ENCODE data around the gene DGCR2.
"Not testable (repeated sequence)": the region's sequence is repeated elsewhere in the genome, so short reads cannot be mapped to it uniquely, and the experiment has no call there.

The DGCR2 gene

DNA sequence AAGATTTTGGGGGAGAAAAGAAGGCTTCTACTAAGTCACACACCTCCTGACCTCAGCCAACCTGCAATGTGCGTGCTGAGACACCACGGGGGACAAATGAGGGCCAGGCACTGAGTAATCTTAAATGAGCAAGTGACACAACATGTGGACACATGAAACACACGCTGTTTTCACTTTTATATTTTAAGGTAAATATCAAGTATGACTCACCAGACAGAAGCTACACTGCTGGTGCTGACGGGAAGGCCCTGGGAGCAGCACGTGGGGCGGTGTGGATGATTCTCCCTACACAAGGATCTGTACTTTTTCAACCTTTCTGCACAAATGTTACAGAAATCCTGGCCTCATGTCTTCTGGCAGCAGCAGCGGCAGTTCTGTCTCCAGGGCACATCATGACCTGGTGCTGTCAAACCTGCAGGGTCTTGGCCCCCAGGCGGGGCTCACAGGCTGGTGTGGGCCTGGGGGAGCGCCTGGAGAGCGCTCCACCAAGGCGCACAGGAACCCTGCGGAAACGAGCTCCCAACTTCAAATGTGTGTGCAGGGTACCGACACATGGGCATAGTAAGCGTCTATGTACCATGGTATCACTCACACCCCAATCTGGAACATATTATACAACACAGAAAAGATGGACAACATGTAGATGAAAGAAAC lies 61.7 kb downstream of the DGCR2 start:
- no peak for DNase-seq (ENCODE audit: low read depth)

DNA sequence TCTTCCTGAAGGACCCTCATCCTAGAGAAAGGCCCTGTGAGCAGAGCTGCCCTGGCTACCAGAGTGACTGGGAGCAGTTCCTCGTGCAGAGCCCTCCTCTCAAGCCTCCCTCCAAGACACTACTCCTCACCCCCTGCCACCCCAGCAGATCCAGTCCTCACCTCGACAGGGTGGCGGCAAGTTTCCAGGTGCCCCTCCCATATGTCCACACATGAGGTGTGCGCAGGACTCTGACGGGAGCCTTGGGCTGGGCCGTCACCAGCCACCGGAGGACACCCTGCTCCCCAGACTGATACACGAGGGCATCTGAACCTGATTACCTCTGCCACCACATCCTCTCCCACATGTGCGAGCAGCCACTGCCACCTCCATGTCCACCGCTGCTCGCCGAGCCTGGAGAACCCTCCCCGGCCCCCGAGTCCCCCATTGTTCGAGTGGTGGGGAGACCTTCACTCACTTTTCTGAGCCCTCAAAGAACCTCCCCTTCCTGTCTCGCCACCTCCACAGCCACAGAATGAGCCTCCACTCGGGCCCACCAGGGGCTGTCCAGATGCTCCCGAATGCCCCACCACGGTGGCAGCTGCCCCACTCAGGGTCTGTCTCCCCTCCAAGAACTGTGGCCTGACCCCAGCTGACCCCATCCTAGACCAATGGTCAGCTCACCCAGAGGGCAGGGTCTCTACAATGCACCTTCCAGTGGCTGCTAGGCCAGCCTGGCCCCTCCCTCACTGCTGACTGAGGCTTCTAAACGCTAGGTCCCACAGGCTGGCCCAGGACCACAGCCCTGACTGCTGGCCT lies 62.5 kb downstream of the DGCR2 start:
- DNase-seq (ENCODE audit: low read depth) = no peak

DNA sequence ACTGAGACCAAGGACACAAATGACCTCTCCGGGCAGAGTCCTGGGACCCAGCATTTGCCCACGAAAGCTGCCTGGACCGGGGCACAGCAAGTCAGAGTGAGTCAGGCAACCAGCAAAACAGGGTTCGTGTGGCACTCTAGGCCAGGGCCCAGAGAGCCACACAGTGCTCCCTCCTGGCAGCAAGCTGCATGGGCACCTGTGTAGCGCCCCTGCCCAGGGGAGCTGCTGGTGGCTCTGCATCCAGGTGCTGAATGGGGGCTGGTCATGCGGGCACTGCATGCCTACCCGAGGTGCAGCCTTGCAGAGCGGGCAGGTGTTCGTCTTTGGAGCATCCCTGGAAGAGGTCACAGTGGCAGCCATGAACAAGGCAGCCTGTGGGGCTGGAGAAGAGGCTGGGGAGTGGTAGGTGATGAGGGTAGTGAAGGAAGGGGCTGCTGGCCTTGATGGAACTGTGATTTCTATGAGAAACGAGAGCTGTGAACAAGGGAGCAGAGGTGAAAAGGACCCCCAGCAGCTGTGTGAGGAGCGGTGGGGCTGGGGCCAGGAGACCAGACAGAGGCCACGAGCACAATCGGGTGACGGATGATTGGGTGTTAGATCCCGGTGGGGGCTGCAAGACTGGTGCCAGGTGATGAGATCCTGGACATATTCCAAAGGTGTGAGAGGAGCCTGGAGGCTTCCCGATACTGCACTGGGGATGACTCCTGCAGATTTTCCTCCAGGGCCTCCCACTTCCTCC lies 63.3 kb downstream of the DGCR2 start:
- DNase-seq (ENCODE audit: low read depth) = no peak

DNA sequence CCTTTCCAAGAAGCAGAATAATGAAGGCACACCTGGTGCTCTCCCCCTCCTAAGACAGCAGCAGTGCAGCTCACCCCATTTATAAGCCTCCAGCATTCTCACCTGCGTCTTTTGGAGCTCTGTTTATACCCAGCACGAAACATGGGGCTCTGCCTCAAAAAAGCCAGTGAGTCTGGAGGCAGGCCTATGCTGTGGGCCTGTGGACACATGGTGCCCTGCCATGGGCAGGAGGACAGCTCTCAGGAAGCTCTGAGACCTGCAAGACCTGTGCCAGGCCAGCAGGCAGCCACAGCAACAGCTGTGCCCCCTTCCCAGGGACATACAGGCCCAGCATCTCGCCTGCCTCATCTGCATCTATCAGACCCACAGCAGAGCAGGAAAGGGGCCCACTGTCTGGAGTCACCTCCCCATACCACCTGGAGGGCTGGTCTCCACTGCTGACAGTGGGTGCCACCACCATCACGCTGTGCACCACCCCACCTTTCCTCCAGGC lies 64.2 kb downstream of the DGCR2 start:
- no peak for DNase-seq (ENCODE audit: low read depth)

DNA sequence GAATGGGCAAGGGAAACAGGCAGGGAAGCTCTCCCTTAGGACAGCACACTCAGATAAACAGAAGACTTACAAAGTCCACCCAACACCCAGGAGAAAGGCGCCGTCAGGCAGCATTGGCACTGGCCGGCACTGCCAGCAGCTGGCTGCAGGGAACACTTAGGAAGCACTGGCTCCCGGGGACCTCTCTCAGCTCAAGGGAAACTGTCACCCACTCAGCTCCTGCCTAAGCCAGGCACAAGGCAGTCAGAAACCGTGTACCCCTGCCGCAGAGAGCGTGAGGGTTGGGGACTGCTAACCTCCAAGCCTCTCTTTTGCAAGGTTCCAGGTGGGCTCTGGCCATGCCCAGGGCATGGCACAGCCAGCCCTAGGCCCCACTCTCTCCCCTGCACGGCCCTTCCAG lies 64.7 kb downstream of the DGCR2 start:
- DNase-seq (ENCODE audit: low read depth) = no peak

DNA sequence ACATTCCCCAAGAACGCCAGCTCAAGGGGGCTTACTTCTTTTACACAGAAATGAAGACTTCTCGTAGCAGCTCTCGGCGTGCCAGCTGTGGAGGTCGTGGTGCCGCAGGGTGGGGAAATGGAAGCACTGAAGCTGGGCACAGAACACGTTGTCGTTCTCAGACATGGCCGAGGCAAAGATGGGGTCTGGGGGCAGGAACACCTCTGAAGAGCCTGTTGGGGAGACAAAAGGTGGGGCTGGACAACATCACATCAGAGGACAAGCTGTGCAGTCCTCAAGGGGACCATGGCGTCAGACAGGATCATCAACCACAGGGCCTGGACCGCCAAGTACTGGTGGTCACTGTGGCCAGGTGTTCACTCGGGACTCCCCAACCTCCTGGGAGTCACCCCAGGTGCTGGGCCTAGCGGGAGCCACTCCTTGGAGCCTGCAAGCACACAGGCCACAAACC lies 65.2 kb downstream of the DGCR2 start:
- DNase-seq (ENCODE audit: low read depth) = no peak

- DNase-seq (ENCODE audit: low read depth) = no peak
Observed at GRCh38 chr22:19055801-19056200, 66.4 kb downstream of the DGCR2 start.

GRCh38 chr22:19052941-19053541 lies 69.2 kb downstream of the DGCR2 start:
- DNase-seq (ENCODE audit: low read depth) = no peak

DNA sequence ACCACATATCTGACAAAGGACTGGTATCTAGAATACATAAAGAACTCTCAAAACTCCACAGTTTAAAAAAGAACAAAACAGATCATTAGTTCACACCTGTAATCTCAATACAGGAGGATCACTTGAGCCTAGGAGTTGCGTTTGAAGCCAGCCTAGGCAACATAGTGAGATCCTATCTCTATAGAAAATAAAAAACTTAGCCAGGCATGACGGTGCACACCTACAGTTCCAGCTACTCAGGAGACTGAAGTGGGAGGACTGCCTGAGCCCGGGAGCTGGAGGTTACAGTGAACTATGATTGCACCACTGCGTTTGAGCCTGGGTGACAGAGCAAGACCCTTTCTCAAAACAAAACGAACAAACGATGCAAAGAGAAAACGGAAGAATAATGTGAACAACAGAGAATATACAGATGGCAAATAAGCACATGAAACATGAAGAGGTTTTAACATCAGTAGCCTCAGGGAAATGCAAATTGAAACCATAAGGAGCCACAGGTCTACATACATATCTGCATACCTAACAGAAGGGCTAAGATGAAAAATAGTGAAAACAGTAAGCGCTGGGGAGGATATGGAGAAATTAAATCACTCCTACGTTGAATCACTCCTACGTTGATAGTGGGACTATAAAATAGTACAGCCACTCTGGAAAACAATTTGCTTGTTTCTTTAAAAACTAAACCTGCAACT lies 70.7 kb downstream of the DGCR2 start:
- DNase-seq (ENCODE audit: low read depth) = no peak

GRCh38 chr22:19050847-19051246 lies 71.4 kb downstream of the DGCR2 start:
- DNase-seq (ENCODE audit: low read depth) = not testable (repeated sequence)

- DNase-seq (ENCODE audit: low read depth) = no peak
Observed at GRCh38 chr22:19050117-19050516, 72.1 kb downstream of the DGCR2 start.

DNA sequence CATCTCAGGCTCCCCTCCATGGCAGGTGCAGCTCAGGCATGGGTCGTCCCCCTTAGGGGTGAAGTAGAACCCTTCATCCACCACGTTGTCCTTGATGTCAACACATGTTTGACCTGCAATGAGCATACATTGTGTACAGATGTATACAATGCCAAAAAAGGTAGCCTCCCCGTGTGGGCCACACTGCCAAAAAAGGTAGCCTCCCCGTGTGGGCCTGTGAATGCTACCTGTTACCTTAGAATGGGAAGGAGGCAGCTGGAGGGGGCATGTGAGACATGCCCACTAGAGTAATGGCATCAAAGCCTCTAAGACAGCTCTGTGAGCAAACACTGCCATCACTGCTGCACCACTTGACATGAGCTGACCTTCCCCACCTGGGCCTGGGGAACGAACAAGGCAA lies 73.7 kb downstream of the DGCR2 start:
- DNase-seq (ENCODE audit: low read depth) = no peak

DNA sequence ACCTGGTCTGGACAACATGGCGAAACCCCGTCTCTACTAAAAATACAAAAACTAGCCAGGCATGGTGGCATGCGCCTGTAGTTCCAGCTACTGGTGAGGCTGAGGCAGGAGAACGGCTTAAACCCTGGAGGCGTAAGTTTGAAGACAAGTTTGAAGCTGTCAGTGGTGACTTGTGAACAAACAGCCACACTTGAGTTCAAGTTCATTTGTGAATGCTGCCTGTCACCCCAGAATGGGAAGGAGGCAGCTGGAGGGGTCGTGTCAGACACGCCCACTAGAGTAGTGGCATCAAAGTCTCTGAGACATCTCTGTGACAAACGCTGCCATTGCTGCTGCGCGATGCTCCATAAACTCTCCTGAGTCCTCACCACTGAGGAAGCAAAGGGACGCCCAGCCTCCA lies 74.2 kb downstream of the DGCR2 start:
- no peak for DNase-seq (ENCODE audit: low read depth)

- DNase-seq (ENCODE audit: low read depth) = no peak
Observed at GRCh38 chr22:19046719-19047609, 75.2 kb downstream of the DGCR2 start.

DNA sequence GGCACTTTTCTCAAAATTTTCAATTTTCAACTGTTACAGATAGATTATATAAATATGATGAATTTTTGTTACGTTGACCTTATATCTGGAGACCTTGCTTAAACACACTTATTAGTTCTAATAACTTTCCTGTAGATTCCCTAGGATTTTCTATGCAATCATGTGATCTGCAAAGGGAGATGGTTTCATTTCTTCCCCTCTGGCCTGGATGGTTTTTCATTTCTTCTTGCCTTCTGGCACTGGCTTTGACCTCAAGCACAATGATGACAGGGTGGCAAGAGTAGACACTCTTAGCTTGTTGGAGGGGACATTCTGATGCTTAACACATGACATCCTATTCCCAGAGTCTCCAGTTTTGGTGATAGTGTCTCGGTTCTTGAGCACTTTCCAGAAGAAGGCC lies 75.9 kb downstream of the DGCR2 start:
- DNase-seq (ENCODE audit: low read depth) = no peak

- DNase-seq (ENCODE audit: low read depth) = no peak
Observed at GRCh38 chr22:19045094-19045493, 77.1 kb downstream of the DGCR2 start.

GRCh38 chr22:19044381-19044780 lies 77.8 kb downstream of the DGCR2 start:
- DNase-seq (ENCODE audit: low read depth) = no peak

DNA sequence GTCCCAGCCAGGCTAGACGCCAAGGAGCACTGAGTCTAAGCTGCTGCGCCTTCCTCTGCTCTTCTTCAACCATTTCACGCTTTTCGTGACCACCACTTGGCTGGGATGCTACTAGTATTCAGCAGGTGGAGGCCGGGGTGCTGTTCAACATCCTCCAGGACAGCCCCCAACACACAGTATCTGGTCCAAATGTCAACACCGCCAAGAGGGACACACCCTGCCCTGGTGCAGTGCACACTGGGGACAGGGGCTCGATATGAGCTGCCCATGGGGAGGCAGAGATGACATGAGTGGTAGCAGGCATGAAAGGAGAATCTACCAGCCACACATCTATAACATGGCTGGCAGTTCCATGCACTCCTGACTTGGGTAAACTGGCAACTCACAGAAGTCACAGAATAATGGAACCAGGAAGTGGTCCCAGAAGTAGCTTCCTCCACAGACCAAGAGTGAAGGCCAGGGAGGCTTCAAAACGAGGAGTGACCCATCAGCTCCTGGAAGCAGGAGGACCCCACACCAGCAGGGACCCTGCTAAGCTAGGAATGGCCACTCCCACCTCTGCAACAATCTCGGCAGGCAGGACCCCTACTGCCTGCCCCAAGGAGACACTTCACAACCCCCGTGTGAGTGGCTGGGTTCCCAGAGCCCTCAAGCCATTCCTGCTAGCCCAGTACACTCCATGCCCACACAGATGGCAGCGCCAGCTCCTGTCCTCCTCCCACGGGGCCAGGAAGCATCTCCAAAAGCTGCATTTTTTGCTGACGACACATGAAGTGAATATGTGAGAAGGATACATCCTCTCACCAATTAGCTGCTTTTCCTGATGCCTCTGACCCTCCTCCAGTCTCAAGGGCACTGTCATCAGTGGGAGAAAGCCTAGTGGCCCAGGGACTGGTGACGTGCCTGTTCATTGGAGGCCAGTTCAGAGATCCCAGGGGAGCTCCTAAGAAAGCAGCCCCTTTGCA lies 78.8 kb downstream of the DGCR2 start:
- no peak for DNase-seq (ENCODE audit: low read depth)

DNA sequence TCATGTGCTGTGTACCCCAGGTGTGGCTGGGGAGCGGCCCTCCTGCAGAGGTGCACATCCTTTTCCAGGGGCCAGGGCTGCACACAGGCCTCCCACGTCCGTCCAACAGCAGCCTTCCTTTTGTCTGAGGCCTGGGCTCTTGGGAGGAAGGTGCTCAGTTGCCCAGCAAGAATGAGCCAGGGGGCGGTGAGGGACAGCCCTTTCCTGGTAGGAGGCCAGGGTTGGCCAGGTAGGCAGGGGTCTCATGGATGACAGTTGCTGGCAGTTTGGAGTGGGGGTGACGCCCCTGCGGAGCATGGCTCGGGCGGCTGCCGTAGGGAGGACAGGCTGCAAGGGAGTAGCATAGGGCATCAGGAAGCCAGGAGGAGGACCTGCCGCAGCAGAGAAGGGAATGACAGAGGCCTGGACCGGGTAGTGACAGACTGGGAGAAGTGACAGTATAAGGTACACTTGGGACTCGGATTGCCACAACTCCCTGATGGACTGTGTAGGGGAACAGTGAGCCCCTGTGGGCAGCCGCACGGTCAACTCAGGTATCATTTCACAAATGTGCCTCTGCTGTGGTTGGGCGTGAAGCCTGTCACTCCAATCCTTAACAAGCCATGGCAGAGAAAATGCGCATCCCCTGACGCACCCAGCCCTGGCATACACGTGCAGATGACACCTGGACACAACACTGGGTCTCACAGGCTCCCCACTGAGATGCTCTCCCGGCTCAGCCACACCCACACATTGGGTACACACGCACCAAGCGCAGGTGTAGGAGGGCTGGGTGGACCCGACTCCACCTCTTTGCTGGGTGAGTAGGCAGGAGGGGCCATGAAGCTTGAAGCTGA lies 79.7 kb downstream of the DGCR2 start:
- DNase-seq (ENCODE audit: low read depth) = no peak
